H1 (cell line): ENCODE data around the gene NMT1. TPM values are rescaled to one million over a fixed set of nuclear protein-coding genes. Genes with fewer than 3 reads are reported as not detected.

Experiments
- BACH1 ChIP-seq: IDR thresholded peaks from 2 replicates; pipeline ENCODE4 v1.6.1; 2012; ENCODE audit warnings: low read length, improper control_type of control experiment
- BCL11A ChIP-seq, 2 experiments: IDR thresholded peaks; one replicate each; pipeline ENCODE4 v1.6.1; 2011; ENCODE audit warnings: low read depth in 2 of 2, low read length in 2 of 2, mild to moderate bottlenecking in 2 of 2
- BRCA1 ChIP-seq: IDR thresholded peaks from 2 replicates; pipeline ENCODE4 v1.6.1; 2012; ENCODE audit warnings: low read depth, low read length, improper control_type of control experiment
- CHD2 ChIP-seq: IDR thresholded peaks from 2 replicates; pipeline ENCODE4 v1.6.1; 2012; ENCODE audit warnings: low read length, improper control_type of control experiment
- CREB1 ChIP-seq: IDR thresholded peaks from 2 replicates; pipeline ENCODE4 v1.6.1; 2012; ENCODE audit warnings: inconsistent platforms
- EZH2 ChIP-seq: fragments of 200-600 bp; sonication (generic); IDR thresholded peaks from 2 replicates; pipeline ENCODE4 v1.7.1; 2012; ENCODE audit warnings: low read depth, mild to moderate bottlenecking, moderate library complexity, low read length, inconsistent platforms; ENCODE audit not compliant: severe bottlenecking
- JUN ChIP-seq: IDR thresholded peaks from 2 replicates; pipeline ENCODE4 v1.6.1; 2011; ENCODE audit warnings: low read depth, mild to moderate bottlenecking, improper control_type of control experiment, low read length
- KDM5A ChIP-seq: fragments of 200-600 bp; IDR thresholded peaks from 2 replicates; pipeline ENCODE4 v1.7.1; 2012; ENCODE audit warnings: mild to moderate bottlenecking, low read length, inconsistent platforms, mixed read lengths
- MAFK ChIP-seq: IDR thresholded peaks from 2 replicates; pipeline ENCODE4 v1.6.1; 2012; ENCODE audit warnings: low read depth, mild to moderate bottlenecking, improper control_type of control experiment, low read length
- PHF8 ChIP-seq: fragments of 200-600 bp; sonication (generic); conservative IDR thresholded peaks from 2 replicates; pipeline ENCODE4 v1.7.1; 2012; ENCODE audit warnings: low read depth, mild to moderate bottlenecking, inconsistent platforms, low read length, moderate library complexity
- RBBP5 ChIP-seq: IDR thresholded peaks from 2 replicates; pipeline ENCODE4 v1.7.1; 2012; ENCODE audit warnings: low read depth, mild to moderate bottlenecking, inconsistent platforms, low read length, moderate library complexity, borderline replicate concordance
- RNF2 ChIP-seq: fragments of 200-900, 300-1000 bp; sonication (generic); IDR thresholded peaks from 2 replicates; pipeline ENCODE4 v1.7.1; 2016; ENCODE audit warnings: borderline replicate concordance, low read depth, mild to moderate bottlenecking, antibody characterized with exemption, low read length; ENCODE audit not compliant: poor library complexity, severe bottlenecking; ENCODE audit errors: missing control alignments
- SIN3A ChIP-seq, 2 experiments: IDR thresholded peaks in 1 of 2; conservative IDR thresholded peaks in 1 of 2; 2 replicates each; pipeline ENCODE4 v1.6.1; 2011 to 2012; ENCODE audit warnings: low read length in 2 of 2, improper control_type of control experiment in 1 of 2, low read depth in 1 of 2, mild to moderate bottlenecking in 1 of 2
- SP1 ChIP-seq: IDR thresholded peaks from 2 replicates; pipeline ENCODE4 v1.6.1; 2011; ENCODE audit warnings: low read depth, low read length
- SUZ12 ChIP-seq: fragments of 200-600 bp; sonication (generic); IDR thresholded peaks from 2 replicates; pipeline ENCODE4 v1.6.1; 2012; ENCODE audit warnings: mild to moderate bottlenecking, inconsistent platforms, low read length, moderate library complexity, mixed read lengths
- TAF1 ChIP-seq: IDR thresholded peaks from 2 replicates; pipeline ENCODE4 v1.6.1; 2011; ENCODE audit warnings: mild to moderate bottlenecking, low read depth, low read length
- TAF7 ChIP-seq: optimal IDR thresholded peaks from 2 replicates; pipeline ENCODE3; 2011; ENCODE audit warnings: low read depth, mild to moderate bottlenecking, inconsistent platforms, low read length, moderate library complexity, borderline replicate concordance
- TBP ChIP-seq: IDR thresholded peaks from 2 replicates; pipeline ENCODE4 v1.6.1; 2011; ENCODE audit warnings: low read depth, low read length, improper control_type of control experiment
- TCF12 ChIP-seq: IDR thresholded peaks from 2 replicates; pipeline ENCODE4 v1.6.1; 2011; ENCODE audit warnings: low read depth, mild to moderate bottlenecking, low read length
- TEAD4 ChIP-seq: IDR thresholded peaks from 2 replicates; pipeline ENCODE4 v1.6.1; 2012; ENCODE audit warnings: low read depth, low read length, inconsistent platforms, mixed read lengths
- YY1 ChIP-seq: IDR thresholded peaks from 2 replicates; pipeline ENCODE4 v1.6.1; 2011; ENCODE audit warnings: low read depth, mild to moderate bottlenecking, low read length
- polyA plus RNA-seq, 7 experiments: library from polyadenylated mRNA; depleted of rRNA in 3 of 7; stranded (reverse) in 5 of 7; unstranded in 2 of 7; fragments of >200 nt in 5 of 7; fragments of 200-250 nt in 2 of 7; gene quantifications; 1 replicate in 5 of 7; 2 replicates in 1 of 7; 4 replicates in 1 of 7; pipeline versions ENCODE4 v1.2.1 to v1.2.3, GENCODE V29; 2011 to 2013; ENCODE audit warnings: missing spikeins in 2 of 7, mixed read lengths in 2 of 7
- total RNA-seq: library from RNA; stranded (reverse); fragmentation: NEBNext Ultra II Directional; extraction: Animal tissue kit (Norgen Biotek cat#: 25700); gene quantifications from 2 replicates; pipeline ENCODE4 v1.2.1, GENCODE V29; 2021
- TF ChIP-seq, protein P1 (sequence below): IDR thresholded peaks from 2 replicates; pipeline ENCODE4 v1.6.1; 2012; ENCODE audit warnings: inconsistent platforms
- TF ChIP-seq, protein P2 (sequence below): IDR thresholded peaks from 2 replicates; pipeline ENCODE4 v1.6.1; 2011; ENCODE audit warnings: low read depth, mild to moderate bottlenecking, low read length; ENCODE audit not compliant: insufficient read depth

Gene NMT1
- total and polyA plus RNA-seq, 2 of the 8 experiments (the other 6 are each of a cell fraction or from before 2014, with no cell fraction given), result 42.9 to 149 TPM

DNA sequence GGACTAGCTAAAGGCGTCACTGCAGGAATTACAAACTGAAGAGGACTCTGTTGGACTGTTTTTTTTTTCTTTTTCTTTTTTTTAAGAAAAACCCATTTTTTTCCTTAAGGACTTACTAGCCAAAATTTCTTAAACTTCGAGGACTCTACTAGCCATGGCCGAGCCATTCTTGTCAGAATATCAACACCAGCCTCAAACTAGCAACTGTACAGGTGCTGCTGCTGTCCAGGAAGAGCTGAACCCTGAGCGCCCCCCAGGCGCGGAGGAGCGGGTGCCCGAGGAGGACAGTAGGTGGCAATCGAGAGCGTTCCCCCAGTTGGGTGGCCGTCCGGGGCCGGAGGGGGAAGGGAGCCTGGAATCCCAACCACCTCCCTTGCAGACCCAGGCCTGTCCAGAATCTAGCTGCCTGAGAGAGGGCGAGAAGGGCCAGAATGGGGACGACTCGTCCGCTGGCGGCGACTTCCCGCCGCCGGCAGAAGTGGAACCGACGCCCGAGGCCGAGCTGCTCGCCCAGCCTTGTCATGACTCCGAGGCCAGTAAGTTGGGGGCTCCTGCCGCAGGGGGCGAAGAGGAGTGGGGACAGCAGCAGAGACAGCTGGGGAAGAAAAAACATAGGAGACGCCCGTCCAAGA is 88.0 kb downstream of the NMT1 start (continued):
- TF ChIP-seq, protein P1, sequence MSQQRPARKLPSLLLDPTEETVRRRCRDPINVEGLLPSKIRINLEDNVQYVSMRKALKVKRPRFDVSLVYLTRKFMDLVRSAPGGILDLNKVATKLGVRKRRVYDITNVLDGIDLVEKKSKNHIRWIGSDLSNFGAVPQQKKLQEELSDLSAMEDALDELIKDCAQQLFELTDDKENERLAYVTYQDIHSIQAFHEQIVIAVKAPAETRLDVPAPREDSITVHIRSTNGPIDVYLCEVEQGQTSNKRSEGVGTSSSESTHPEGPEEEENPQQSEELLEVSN, result 0 out of 2 replicates have a peak, but pooled peaks have one; percentile 8
- TF ChIP-seq TAF1 (peak; percentile 66), TCF12 (no peak), EZH2 (no peak), TBP (peak; percentile 72), PHF8 (peak; percentile 15; the same call in 1 of the 2 replicates), CREB1 (no peak), BCL11A (IDR thresholded peaks at IDR 0.05; ENCODE audit: low read depth in 2 of 2, low read length in 2 of 2) (no peak), RNF2 (no peak), MAFK (no peak), BACH1 (0 out of 2 replicates have a peak, but pooled peaks have one; percentile 5), JUN (no peak), BRCA1 (no peak), RBBP5 (no peak), CHD2 (0 out of 2 replicates have a peak, but pooled peaks have one; percentile 55), KDM5A (0 out of 2 replicates have a peak, but pooled peaks have one; percentile 1), TAF7 (peak; percentile 75), YY1 (0 out of 2 replicates have a peak, but pooled peaks have one; percentile 48), SUZ12 (no peak; the same call in 1 of the 2 replicates), SP1 (0 out of 2 replicates have a peak, but pooled peaks have one; percentile 9), TEAD4 (peak; percentile 72), SIN3A (conservative IDR thresholded peaks at IDR 0.05 in 1 of 2, IDR thresholded peaks at IDR 0.05 in 1 of 2; ENCODE audit: low read depth in 1 of 2, low read length in 2 of 2) (peak; percentile 80 to 91; a peak in 2 of 4 replicates)
- TF ChIP-seq, protein P2, sequence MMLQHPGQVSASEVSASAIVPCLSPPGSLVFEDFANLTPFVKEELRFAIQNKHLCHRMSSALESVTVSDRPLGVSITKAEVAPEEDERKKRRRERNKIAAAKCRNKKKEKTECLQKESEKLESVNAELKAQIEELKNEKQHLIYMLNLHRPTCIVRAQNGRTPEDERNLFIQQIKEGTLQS, result 0 out of 2 replicates have a peak, but pooled peaks have one; percentile 18
